ENCODE measurements around the gene ASXL2. TPM values are rescaled to one million over a fixed set of nuclear protein-coding genes. Genes with fewer than 3 reads are reported as not detected.

The ASXL2 gene
- total RNA-seq, 1 donor from 2014 or later, result 25.8 TPM

- H3K36me3 ChIP-seq (ENCODE audit: insufficient read depth, low read length), result peaks cover 3% of the 10 kb centered on the region
- Mint-ChIP-seq H3K4me1 (ENCODE audit: low read depth, unreplicated experiment) (no peaks in the 10 kb centered on the region), H3K36me3 (ENCODE audit: low read depth, unreplicated experiment) (no peaks in the 10 kb centered on the region), H3K4me3 (ENCODE audit: unreplicated experiment) (no peak overlapping the region), H3K27ac (ENCODE audit: unreplicated experiment) (no peak overlapping the region), H3K27me3 (ENCODE audit: low read depth, unreplicated experiment) (no peaks in the 10 kb centered on the region), H3K9me3 (ENCODE audit: unreplicated experiment) (no peaks in the 10 kb centered on the region)
- TF ChIP-seq CTCF (IDR thresholded peaks at IDR 0.05; ENCODE audit: insufficient read depth, low read depth, low read length), result no peak
- TF ChIP-seq EZH2 (IDR thresholded peaks at IDR 0.05; ENCODE audit: insufficient read depth, low read length), result no peak
- H3K79me2 ChIP-seq (ENCODE audit: insufficient read depth, low read length), result peaks cover 92% of the 10 kb centered on the region
- FAIRE-seq (no peak), DNase-seq (ENCODE audit: low read depth) (no peak)
- H3K9ac ChIP-seq (ENCODE audit: low read length), result no peak overlapping the region
- no peak overlapping the region for H2AFZ ChIP-seq (ENCODE audit: low read depth, low read length)
- no peak overlapping the region for H3K4me3 ChIP-seq (ENCODE audit: insufficient read depth, low read depth, low read length)
- no peak overlapping the region for H3K27ac ChIP-seq (ENCODE audit: low read depth, low read length)
- no peak overlapping the region for H3K4me2 ChIP-seq (ENCODE audit: low read length)
- no peaks in the 10 kb centered on the region for H3K9me3 ChIP-seq (ENCODE audit: insufficient read depth, low read depth, low read length)
- H4K20me1 ChIP-seq (ENCODE audit: insufficient read depth, low read length), result peaks cover 63% of the 10 kb centered on the region
- no peaks in the 10 kb centered on the region for H3K27me3 ChIP-seq (ENCODE audit: insufficient read depth, low read length)
- no peaks in the 10 kb centered on the region for H3K4me1 ChIP-seq (ENCODE audit: insufficient read depth, low read length)
These were observed 10.8 kb downstream of the ASXL2 start for GRCh38 chr2:25867396-25868003.

GRCh38 chr2:25856377-25856776 is 21.9 kb downstream of the ASXL2 start:
- H3K27me3 ChIP-seq (ENCODE audit: insufficient read depth, low read length), result no peaks in the 10 kb centered on the region
- DNase-seq (ENCODE audit: low read depth) (no peak), FAIRE-seq (no peak)
- no peak overlapping the region for H3K4me2 ChIP-seq (ENCODE audit: low read length)
- no peak overlapping the region for H3K9ac ChIP-seq (ENCODE audit: low read length)
- Mint-ChIP-seq H3K9me3 (ENCODE audit: unreplicated experiment) (no peaks in the 10 kb centered on the region), H3K27ac (ENCODE audit: unreplicated experiment) (no peak overlapping the region), H3K4me3 (ENCODE audit: unreplicated experiment) (no peak overlapping the region), H3K36me3 (ENCODE audit: low read depth, unreplicated experiment) (no peaks in the 10 kb centered on the region), H3K4me1 (ENCODE audit: low read depth, unreplicated experiment) (peaks cover 22% of the 10 kb centered on the region), H3K27me3 (ENCODE audit: low read depth, unreplicated experiment) (no peaks in the 10 kb centered on the region)
- peaks cover 4% of the 10 kb centered on the region for H3K4me1 ChIP-seq (ENCODE audit: insufficient read depth, low read length)
- H3K36me3 ChIP-seq (ENCODE audit: insufficient read depth, low read length), result no peaks in the 10 kb centered on the region
- peaks cover 78% of the 10 kb centered on the region for H4K20me1 ChIP-seq (ENCODE audit: insufficient read depth, low read length)
- H2AFZ ChIP-seq (ENCODE audit: low read depth, low read length), result no peak overlapping the region
- H3K4me3 ChIP-seq (ENCODE audit: insufficient read depth, low read depth, low read length), result no peak overlapping the region
- H3K9me3 ChIP-seq (ENCODE audit: insufficient read depth, low read depth, low read length), result no peaks in the 10 kb centered on the region
- peaks cover 58% of the 10 kb centered on the region for H3K79me2 ChIP-seq (ENCODE audit: insufficient read depth, low read length)
- TF ChIP-seq CTCF (IDR thresholded peaks at IDR 0.05; ENCODE audit: insufficient read depth, low read depth, low read length) (no peak), EZH2 (IDR thresholded peaks at IDR 0.05; ENCODE audit: insufficient read depth, low read length) (no peak)
- H3K27ac ChIP-seq (ENCODE audit: low read depth, low read length), result no peak overlapping the region

- no peak overlapping the region for H3K4me3 ChIP-seq (ENCODE audit: insufficient read depth, low read depth, low read length)
- no peak overlapping the region for H2AFZ ChIP-seq (ENCODE audit: low read depth, low read length)
- no peak overlapping the region for H3K4me2 ChIP-seq (ENCODE audit: low read length)
- no peaks in the 10 kb centered on the region for H3K27me3 ChIP-seq (ENCODE audit: insufficient read depth, low read length)
- DNase-seq (ENCODE audit: low read depth) (no peak), FAIRE-seq (no peak)
- Mint-ChIP-seq H3K27me3 (ENCODE audit: low read depth, unreplicated experiment) (no peaks in the 10 kb centered on the region), H3K4me1 (ENCODE audit: low read depth, unreplicated experiment) (peaks cover 18% of the 10 kb centered on the region), H3K9me3 (ENCODE audit: unreplicated experiment) (no peaks in the 10 kb centered on the region), H3K36me3 (ENCODE audit: low read depth, unreplicated experiment) (no peaks in the 10 kb centered on the region), H3K4me3 (ENCODE audit: unreplicated experiment) (no peak overlapping the region), H3K27ac (ENCODE audit: unreplicated experiment) (no peak overlapping the region)
- peaks cover 4% of the 10 kb centered on the region for H3K4me1 ChIP-seq (ENCODE audit: insufficient read depth, low read length)
- H4K20me1 ChIP-seq (ENCODE audit: insufficient read depth, low read length), result peaks cover 71% of the 10 kb centered on the region
- TF ChIP-seq CTCF (IDR thresholded peaks at IDR 0.05; ENCODE audit: insufficient read depth, low read depth, low read length) (no peak), EZH2 (IDR thresholded peaks at IDR 0.05; ENCODE audit: insufficient read depth, low read length) (no peak)
- no peak overlapping the region for H3K27ac ChIP-seq (ENCODE audit: low read depth, low read length)
- peaks cover 53% of the 10 kb centered on the region for H3K79me2 ChIP-seq (ENCODE audit: insufficient read depth, low read length)
- H3K9ac ChIP-seq (ENCODE audit: low read length), result no peak overlapping the region
- no peaks in the 10 kb centered on the region for H3K36me3 ChIP-seq (ENCODE audit: insufficient read depth, low read length)
- H3K9me3 ChIP-seq (ENCODE audit: insufficient read depth, low read depth, low read length), result no peaks in the 10 kb centered on the region
These were observed 23.2 kb downstream of the ASXL2 start for GRCh38 chr2:25855065-25855464.

Data from astrocyte (in vitro differentiated cells and primary cell).